ENCODE measurements around the gene BMPER.

Gene BMPER

GRCh38 chr7:34067005-34067778, 161.9 kb downstream of the BMPER start:
- DNase-seq = no peak

GRCh38 chr7:34069676-34070075, 164.3 kb downstream of the BMPER start:
- DNase-seq = no peak

GRCh38 chr7:34070511-34071323, 165.4 kb downstream of the BMPER start:
- no peak for DNase-seq

GRCh38 chr7:34073676-34074075, 168.3 kb downstream of the BMPER start:
- DNase-seq = no peak

- DNase-seq = no peak
These were observed 169.1 kb downstream of the BMPER start for GRCh38 chr7:34074421-34074820.

GRCh38 chr7:34075523-34076370, 170.4 kb downstream of the BMPER start:
- no peak for DNase-seq

GRCh38 chr7:34077168-34077567, 171.8 kb downstream of the BMPER start:
- DNase-seq = no peak

- DNase-seq = no peak
These were observed 173.5 kb downstream of the BMPER start for GRCh38 chr7:34078864-34079263.

- no peak for DNase-seq
These were observed 175.2 kb downstream of the BMPER start for GRCh38 chr7:34080513-34080912.

- no peak for DNase-seq
These were observed 176.6 kb downstream of the BMPER start for GRCh38 chr7:34081935-34082334.

- no peak for DNase-seq
These were observed 178.1 kb downstream of the BMPER start for GRCh38 chr7:34083440-34083839.

- no peak for DNase-seq
These were observed 179.3 kb downstream of the BMPER start for GRCh38 chr7:34084651-34085050.

- DNase-seq = no peak
These were observed 180.7 kb downstream of the BMPER start for GRCh38 chr7:34086064-34086463.

GRCh38 chr7:34086981-34087380, 181.6 kb downstream of the BMPER start:
- no peak for DNase-seq

- DNase-seq = no peak
These were observed 182.9 kb downstream of the BMPER start for GRCh38 chr7:34087892-34088891.

GRCh38 chr7:34090816-34091215, 185.5 kb downstream of the BMPER start:
- DNase-seq = no peak

- no peak for DNase-seq
These were observed 186.1 kb downstream of the BMPER start for GRCh38 chr7:34091321-34091917.

- DNase-seq = no peak
These were observed 187.9 kb downstream of the BMPER start for GRCh38 chr7:34093276-34093675.

GRCh38 chr7:34096198-34096651, 190.9 kb downstream of the BMPER start:
- DNase-seq = no peak

- no peak for DNase-seq
These were observed 191.4 kb downstream of the BMPER start for GRCh38 chr7:34096777-34097176.

- no peak for DNase-seq
These were observed 195.3 kb downstream of the BMPER start for GRCh38 chr7:34100661-34101060.

All from activated naive CD4-positive, alpha-beta T cell treated with Interleukin-2 at 50 U/mL for 16 hours (primary cell).